Embryonic facial prominence (tissue), 1 donor: ENCODE measurements around the gene CAMTA1.
"Not testable (repeated sequence)": the region's sequence is repeated elsewhere in the genome, so short reads cannot be mapped to it uniquely, and the experiment has no call there.

ENCODE experiments used
- DNase-seq: peaks from one replicate; pipeline ENCODE4 v3.0.0-alpha.2; 2016; ENCODE audit errors: extremely low spot score

The CAMTA1 gene

GRCh38 chr1:6785318-6785727 is at the start of gene CAMTA1:
Gene CAMTA1, plus strand, starts transcription at chr1:6785454. Its CDS starts 77 bp downstream, at chr1:6785531.
- no peak for DNase-seq

- no peak for DNase-seq
Measured at GRCh38 chr1:6738987-6739676, 46.1 kb upstream of the CAMTA1 start.

DNA sequence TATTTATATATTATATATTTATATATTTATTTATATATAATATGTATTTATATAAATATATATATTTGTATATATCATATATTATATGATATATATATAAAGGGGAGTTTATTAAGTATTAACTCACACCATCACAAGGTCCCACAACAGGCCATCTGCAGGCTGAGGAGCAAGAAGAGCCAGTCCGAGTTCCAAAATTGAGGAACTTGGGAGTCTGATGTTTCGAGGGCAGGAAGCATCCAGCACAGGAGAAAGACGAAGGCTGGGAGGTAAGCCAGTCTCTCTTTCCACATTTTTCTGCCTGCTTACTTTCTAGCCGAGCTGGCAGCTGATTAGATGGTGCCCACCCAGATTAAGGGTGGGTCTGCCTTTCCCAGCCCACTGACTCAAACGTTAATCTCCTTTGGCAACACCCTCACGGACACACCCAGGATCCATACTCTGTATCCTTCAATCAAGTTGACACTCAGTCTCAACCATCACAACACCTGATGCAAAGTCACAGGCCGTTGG is 42.5 kb upstream of the CAMTA1 start:
- not testable (repeated sequence) for DNase-seq

GRCh38 chr1:6743189-6744101 is 41.8 kb upstream of the CAMTA1 start:
- DNase-seq, result no peak

DNA sequence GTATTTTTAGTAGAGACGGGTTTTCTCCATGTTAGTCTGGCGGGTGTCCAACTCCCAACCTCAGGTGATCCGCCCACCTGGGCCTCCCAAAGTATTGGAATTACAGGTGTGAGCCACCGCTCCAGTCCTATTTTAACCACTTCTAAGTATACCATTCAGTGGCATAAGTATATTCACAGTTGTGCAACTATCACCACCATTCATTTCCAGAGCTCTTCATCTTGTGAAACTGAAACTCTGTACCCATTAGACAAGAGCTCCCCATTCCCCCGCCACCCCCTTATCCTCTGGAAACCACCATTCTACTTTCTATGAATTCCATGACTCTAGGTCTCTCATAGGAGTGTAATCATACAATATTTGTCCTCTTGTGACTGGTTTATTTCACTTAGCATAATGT is 40.2 kb upstream of the CAMTA1 start:
- DNase-seq, result no peak

DNA sequence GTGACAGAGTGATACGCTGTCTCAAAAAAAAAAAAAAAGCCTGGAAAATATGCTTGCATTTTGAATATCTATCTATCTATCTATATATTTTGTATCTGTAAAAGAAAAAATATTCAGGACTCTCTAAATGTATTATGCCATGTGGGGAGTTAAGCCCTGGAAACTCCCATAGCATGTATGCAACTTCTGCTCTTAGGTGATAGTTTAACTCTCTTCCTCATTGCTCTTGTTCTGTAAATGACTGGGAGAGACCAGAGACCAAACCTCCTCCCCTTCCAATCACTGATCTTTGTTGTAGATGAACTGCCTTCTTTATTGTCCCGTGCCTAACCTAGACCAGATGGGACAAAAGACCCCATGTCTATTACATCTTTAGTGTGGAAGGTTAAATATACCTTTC is 37.6 kb upstream of the CAMTA1 start:
- no peak for DNase-seq

DNA sequence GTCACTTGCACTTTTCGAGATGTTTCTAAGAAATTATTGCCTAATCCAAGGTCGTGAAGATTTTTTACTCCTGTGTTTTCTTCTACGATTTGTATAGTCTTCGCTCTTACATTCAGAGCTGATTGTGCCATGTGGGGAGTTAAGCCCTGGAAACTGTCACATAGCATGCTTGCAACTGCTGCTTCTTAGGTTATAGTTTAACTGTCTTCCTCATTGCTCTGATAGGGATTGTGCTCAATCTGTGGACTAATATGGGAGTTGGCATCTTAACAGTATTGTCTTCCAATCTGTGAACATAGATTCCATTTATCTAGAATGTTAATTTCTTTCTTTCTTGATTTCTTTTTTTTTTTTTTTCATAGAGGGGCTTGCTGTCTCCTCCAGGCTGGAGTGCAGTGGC is 34.8 kb upstream of the CAMTA1 start:
- DNase-seq, result no peak

DNA sequence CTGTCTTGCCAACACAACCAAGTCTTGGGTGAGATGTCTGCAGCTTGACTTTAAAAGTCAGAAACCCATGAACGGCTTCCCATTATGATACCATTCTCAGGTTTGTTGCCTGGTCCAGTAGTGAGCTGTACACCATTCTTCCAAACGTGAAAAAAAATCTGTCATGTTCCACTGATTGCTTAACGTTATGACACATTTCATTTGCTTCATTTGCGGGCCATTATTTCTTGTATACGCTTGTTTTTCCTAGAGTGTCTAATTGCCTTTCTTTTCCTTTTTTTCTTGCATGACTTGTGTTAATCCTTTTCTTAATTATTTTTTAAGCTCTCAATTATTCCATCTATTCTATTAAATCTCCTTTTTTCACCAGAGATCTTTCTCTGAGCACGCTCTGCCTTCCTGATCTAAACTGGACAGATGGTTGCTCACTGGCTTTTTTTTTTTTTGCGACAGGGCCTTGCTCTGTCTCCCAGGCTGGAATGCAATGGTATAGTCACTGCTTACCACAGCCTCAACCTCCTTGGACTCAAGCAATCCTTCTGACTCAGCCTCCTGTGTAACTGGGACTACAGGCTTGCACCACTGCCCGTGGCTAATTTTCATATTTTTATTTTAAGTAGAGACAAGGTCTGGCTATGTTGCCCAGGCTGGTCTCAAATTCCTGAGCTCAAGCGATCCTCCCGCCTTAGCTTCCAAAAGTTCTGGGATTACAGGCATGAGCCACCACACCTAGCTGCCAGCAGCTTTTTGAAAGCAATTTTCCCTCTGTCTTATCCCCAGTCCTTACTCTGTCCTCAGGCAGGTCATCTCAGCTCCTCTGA is 31.7 kb upstream of the CAMTA1 start:
- DNase-seq, result no peak

GRCh38 chr1:6756457-6756856 is 28.8 kb upstream of the CAMTA1 start:
- no peak for DNase-seq

DNA sequence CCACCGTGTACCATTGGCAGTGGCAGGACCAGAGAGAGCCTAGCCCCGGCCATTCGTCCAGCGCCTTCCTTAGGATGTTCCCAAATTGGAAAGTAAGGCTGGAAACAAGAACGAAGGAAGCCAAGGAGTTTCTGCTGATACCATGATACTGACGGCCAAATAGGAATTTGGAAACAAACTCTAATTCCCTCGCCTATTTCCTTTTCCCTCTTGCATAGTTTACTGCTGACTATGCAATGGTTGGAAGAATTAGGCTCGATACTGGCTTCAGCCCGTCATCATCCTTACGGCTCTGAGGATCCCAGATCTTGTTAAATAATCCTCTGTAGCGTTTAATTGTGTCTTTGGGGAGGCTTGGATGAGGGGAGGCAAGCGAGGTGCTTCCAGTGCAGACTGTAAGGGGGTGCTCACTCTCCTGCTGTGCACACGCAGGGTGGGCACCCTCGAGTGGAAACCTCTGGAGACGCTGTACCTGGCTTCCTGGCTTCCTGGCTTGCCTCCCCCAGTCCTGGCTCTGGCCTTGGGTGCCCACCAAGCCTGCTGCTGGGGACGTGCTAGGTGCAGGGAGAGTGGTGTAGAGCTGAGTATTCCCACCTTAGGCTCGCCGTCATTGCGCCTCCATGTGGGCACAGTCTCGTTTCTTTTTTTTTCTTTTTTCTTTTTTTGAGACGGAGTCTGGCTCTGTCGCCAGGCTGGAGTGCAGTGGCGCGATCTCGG is 27.4 kb upstream of the CAMTA1 start:
- DNase-seq, result no peak

- DNase-seq, result no peak
Measured at GRCh38 chr1:6761196-6761737, 24.0 kb upstream of the CAMTA1 start.

DNA sequence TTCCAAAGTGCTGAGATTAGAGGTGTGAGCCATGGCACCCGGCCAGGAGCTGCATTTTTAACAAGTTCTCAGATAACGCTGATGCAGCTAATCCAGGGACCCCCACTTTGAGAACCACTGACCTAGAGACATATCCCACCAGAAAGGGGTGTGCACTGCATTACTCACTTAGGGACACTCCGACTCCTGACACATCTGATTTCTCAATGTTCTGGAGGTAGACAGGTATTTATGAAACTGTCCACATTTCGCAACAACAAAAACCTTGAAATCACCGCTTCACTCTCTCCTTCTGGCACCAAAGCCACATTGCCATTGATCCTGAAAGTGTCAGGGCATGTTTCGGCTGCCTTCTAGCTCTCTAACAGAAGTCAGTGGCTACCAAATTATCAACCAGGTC is 23.2 kb upstream of the CAMTA1 start:
- no peak for DNase-seq

DNA sequence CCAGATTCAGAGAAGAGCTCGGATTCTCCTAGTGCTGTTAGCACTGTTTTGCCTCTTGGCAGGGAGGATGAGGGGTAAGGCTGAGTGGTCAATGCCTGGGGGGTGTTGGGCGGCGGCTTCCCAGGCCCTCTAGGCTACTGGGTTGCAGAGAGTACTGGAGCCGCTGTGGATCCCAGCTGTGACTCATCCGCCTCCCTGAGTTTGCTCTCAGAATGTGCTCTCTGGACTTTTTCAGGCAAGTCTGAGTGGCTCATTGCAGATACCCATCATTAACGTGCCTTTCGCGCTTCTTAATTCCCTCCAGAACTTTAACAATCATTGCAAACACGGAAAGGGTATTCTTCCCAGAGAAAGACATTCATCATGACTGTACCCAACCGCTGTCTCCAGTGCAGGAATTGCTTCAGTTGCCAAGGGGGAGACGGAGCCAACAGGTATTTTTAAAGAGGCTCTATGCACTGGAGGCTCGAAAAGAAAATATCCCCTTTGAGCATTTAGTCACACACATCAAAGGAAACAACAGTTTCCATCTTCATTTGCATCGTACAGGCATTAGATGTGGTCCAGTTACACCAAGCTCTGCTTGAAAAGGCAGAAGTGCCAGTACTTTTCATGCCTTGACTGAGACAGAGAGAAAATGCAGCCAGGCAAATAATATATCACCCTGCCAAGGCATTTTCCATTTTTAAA is 14.4 kb upstream of the CAMTA1 start:
- no peak for DNase-seq

GRCh38 chr1:6771441-6771769 is 13.8 kb upstream of the CAMTA1 start:
- no peak for DNase-seq

DNA sequence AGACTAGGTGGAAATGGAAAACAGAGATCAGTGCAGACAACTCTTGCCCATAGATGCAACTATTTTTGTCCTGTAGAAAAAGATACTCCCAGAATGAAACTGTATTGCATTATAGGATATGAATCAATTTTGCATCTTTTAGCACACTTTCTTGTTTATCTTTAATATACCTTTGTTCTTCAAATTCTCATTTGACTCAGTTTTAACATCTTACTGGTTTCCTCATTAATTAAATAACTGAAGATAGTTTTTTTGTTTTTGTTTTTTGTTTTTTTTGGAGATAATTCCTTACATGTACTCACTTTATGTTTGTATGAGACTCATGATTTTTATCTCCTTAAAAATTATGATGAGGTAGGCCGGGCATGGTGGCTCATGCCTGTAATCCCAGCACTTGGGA is 10.9 kb upstream of the CAMTA1 start:
- DNase-seq, result no peak

- DNase-seq, result no peak
Measured at GRCh38 chr1:6775261-6776043, 9.8 kb upstream of the CAMTA1 start.

GRCh38 chr1:6776389-6776788 is 8.9 kb upstream of the CAMTA1 start:
- DNase-seq, result no peak

- no peak for DNase-seq
Measured at GRCh38 chr1:6776895-6777294, 8.4 kb upstream of the CAMTA1 start.

DNA sequence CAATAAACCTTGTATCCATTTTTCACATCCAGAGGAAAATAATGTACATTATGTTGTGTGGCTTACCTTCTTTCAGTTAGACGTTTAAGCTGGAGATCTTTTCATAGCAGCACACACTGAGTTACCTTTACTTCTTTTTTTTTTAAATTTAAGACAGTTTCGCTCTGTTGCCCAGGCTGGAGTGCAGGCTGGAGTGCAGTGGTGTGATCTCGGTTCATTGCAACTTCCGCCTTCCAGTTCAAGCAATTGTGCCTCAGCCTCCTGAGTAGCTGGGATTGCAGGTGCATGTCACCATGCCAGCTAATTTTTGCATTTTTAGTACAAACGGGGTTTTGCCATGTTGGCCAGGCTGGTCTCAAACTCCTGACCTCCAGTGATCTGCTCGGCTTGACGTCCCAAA is 7.4 kb upstream of the CAMTA1 start:
- DNase-seq, result no peak
